ENCODE data around the gene ELF2.
"Not testable (repeated sequence)": the region's sequence is repeated elsewhere in the genome, so short reads cannot be mapped to it uniquely, and the experiment has no call there.

Gene ELF2

GRCh38 chr4:139082750-139083606, 94.0 kb downstream of the ELF2 start:
- Mint-ChIP-seq H3K4me1 (peaks cover 26% of the 10 kb centered on the region), H3K4me3 (peak overlapping the region; percentile 100), H3K9me3 (no peaks in the 10 kb centered on the region), H3K36me3 (ENCODE audit: insufficient read depth) (peaks cover 25% of the 10 kb centered on the region), H3K27me3 (no peaks in the 10 kb centered on the region), H3K27ac (ENCODE audit: low read depth) (peak overlapping the region; percentile 99)
- ATAC-seq (replicated peaks; ENCODE audit: extremely low read depth, poor library complexity, severe bottlenecking) = peak; percentile 80
- DNase-seq (ENCODE audit: low spot score in 2 of 2) = peak; percentile 80 to 91

GRCh38 chr4:139078926-139079325, 98.1 kb downstream of the ELF2 start:
- Mint-ChIP-seq H3K9me3 (no peaks in the 10 kb centered on the region), H3K36me3 (ENCODE audit: insufficient read depth) (peaks cover 25% of the 10 kb centered on the region), H3K4me1 (peaks cover 34% of the 10 kb centered on the region), H3K4me3 (no peak overlapping the region), H3K27me3 (no peaks in the 10 kb centered on the region), H3K27ac (ENCODE audit: low read depth) (no peak overlapping the region)
- ATAC-seq (replicated peaks; ENCODE audit: extremely low read depth, poor library complexity, severe bottlenecking) (no peak), DNase-seq (ENCODE audit: low spot score in 2 of 2) (no peak)

GRCh38 chr4:139077567-139078355, 99.3 kb downstream of the ELF2 start:
- Mint-ChIP-seq H3K4me3 (no peak overlapping the region), H3K9me3 (no peaks in the 10 kb centered on the region), H3K27ac (ENCODE audit: low read depth) (no peak overlapping the region), H3K4me1 (peaks cover 33% of the 10 kb centered on the region), H3K27me3 (no peaks in the 10 kb centered on the region), H3K36me3 (ENCODE audit: insufficient read depth) (peaks cover 19% of the 10 kb centered on the region)
- ATAC-seq (replicated peaks; ENCODE audit: extremely low read depth, poor library complexity, severe bottlenecking) (no peak), DNase-seq (ENCODE audit: low spot score in 2 of 2) (no peak)

- H3K4me3 Mint-ChIP-seq = no peak overlapping the region
- peaks cover 21% of the 10 kb centered on the region for H3K4me1 Mint-ChIP-seq
- ATAC-seq (replicated peaks; ENCODE audit: extremely low read depth, poor library complexity, severe bottlenecking) = no peak
- no peak for DNase-seq (ENCODE audit: low spot score in 2 of 2)
- no peaks in the 10 kb centered on the region for H3K9me3 Mint-ChIP-seq
- no peaks in the 10 kb centered on the region for H3K27me3 Mint-ChIP-seq
- H3K27ac Mint-ChIP-seq (ENCODE audit: low read depth) = no peak overlapping the region
- peaks cover 27% of the 10 kb centered on the region for H3K36me3 Mint-ChIP-seq (ENCODE audit: insufficient read depth)
These were observed 100.8 kb downstream of the ELF2 start for GRCh38 chr4:139076016-139076744.

DNA sequence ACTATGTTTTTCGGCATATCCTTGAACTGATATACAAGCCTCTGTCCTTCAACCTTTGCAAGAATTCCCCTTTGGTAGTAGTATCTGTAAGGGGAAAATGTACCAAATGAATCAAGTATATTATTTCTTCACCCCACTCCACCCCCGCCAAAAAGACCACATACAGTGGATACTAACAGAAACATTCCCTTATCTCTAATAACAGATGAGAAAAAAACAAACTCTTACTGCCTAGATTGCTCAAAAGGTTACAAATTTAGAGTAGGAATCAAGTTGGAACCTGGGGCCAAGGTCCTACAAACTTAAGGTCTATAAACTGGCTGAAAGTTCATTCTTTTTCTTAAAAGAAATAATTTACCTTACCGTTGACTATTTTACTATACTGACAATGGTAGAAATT, 116.4 kb downstream of the ELF2 start:
- H3K27me3 Mint-ChIP-seq = no peaks in the 10 kb centered on the region
- peaks cover 15% of the 10 kb centered on the region for H3K4me1 Mint-ChIP-seq
- H3K27ac Mint-ChIP-seq (ENCODE audit: low read depth) = no peak overlapping the region
- H3K4me3 Mint-ChIP-seq = no peak overlapping the region
- ATAC-seq (replicated peaks; ENCODE audit: extremely low read depth, poor library complexity, severe bottlenecking) (no peak), DNase-seq (ENCODE audit: low spot score in 2 of 2) (no peak)
- peaks cover 62% of the 10 kb centered on the region for H3K36me3 Mint-ChIP-seq (ENCODE audit: insufficient read depth)
- H3K9me3 Mint-ChIP-seq = no peaks in the 10 kb centered on the region

GRCh38 chr4:139059026-139059425, 118.0 kb downstream of the ELF2 start:
- not testable (repeated sequence) for ATAC-seq (replicated peaks; ENCODE audit: extremely low read depth, poor library complexity, severe bottlenecking); DNase-seq (ENCODE audit: low spot score in 2 of 2); H3K27ac Mint-ChIP-seq (ENCODE audit: low read depth); H3K27me3 Mint-ChIP-seq; H3K9me3 Mint-ChIP-seq; H3K4me3 Mint-ChIP-seq
- peaks cover 57% of the 10 kb centered on the region for H3K36me3 Mint-ChIP-seq (ENCODE audit: insufficient read depth)
- peaks cover 27% of the 10 kb centered on the region for H3K4me1 Mint-ChIP-seq

DNA sequence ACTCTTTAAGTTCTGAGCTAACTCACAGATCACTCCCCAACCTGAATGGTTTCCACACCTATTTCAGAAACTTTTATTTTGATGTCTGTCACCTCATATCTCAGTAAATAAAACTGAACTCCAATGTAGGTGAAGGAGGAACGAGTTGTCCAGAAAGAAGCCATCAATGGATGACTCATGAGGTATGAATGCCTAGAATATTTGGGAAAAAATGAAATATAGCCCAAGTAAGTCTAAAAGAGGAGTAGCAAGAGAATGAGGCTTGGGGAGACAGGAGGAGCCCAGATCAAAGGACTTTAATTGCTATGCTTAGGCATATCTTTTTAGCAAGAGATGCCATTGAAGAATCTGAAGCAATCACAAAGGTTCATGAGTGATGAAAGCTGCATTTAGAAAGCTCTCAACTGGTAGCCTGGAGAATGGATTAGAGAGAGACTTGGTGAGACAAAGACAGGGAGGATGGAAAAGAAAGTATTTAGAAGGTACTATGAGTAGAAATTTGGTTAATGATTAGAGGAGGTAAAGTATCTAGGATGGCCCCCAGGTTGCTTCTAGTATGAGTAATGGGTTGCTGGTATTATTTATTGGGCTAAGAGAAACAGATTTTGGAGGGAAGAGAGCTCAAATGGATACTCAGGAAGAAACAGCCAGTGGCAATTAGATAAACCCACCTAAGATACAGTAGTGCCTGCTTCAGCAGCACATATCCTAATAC, 122.1 kb downstream of the ELF2 start:
- ATAC-seq (replicated peaks; ENCODE audit: extremely low read depth, poor library complexity, severe bottlenecking) = no peak

DNA sequence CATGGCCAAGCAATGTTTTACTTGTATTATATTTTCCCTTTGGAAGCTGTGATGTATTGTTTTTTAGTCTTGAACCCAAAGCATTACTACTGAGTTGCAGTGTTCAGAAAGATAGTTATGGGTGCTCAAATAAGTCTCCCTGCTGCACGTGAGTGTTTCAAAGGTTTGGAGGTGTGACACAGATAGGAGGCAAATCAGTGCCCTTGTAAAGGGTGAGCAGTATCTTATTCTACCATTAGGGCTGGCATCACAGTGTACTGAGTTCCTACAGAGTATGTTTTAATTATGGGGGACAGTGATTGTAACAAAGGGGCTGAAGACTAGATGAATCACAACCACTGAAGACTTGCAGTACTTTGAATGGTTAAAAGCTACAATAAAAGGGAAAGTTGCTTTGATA, 123.1 kb downstream of the ELF2 start:
- Mint-ChIP-seq H3K27ac (ENCODE audit: low read depth) (peak overlapping the region; percentile 63), H3K27me3 (no peaks in the 10 kb centered on the region), H3K36me3 (ENCODE audit: insufficient read depth) (peaks cover 37% of the 10 kb centered on the region), H3K4me1 (peaks cover 28% of the 10 kb centered on the region), H3K4me3 (no peak overlapping the region), H3K9me3 (no peaks in the 10 kb centered on the region)
- no peak for DNase-seq (ENCODE audit: low spot score in 2 of 2)
- ATAC-seq (replicated peaks; ENCODE audit: extremely low read depth, poor library complexity, severe bottlenecking) = no peak

More for the DNA sequence above, 122.1 kb downstream of the ELF2 start:
- Mint-ChIP-seq H3K4me3 (no peak overlapping the region), H3K9me3 (no peaks in the 10 kb centered on the region), H3K27ac (ENCODE audit: low read depth) (peak overlapping the region; percentile 10), H3K27me3 (no peaks in the 10 kb centered on the region), H3K4me1 (peaks cover 28% of the 10 kb centered on the region), H3K36me3 (ENCODE audit: insufficient read depth) (peaks cover 41% of the 10 kb centered on the region)
- DNase-seq (ENCODE audit: low spot score in 2 of 2) = no peak

GRCh38 chr4:139050446-139050845, 126.6 kb downstream of the ELF2 start:
- H3K27me3 Mint-ChIP-seq = no peaks in the 10 kb centered on the region
- ATAC-seq (replicated peaks; ENCODE audit: extremely low read depth, poor library complexity, severe bottlenecking) (no peak), DNase-seq (ENCODE audit: low spot score in 2 of 2) (no peak)
- H3K4me3 Mint-ChIP-seq = no peak overlapping the region
- H3K27ac Mint-ChIP-seq (ENCODE audit: low read depth) = no peak overlapping the region
- peaks cover 21% of the 10 kb centered on the region for H3K4me1 Mint-ChIP-seq
- peaks cover 45% of the 10 kb centered on the region for H3K36me3 Mint-ChIP-seq (ENCODE audit: insufficient read depth)
- H3K9me3 Mint-ChIP-seq = no peaks in the 10 kb centered on the region

- no peak overlapping the region for H3K4me3 Mint-ChIP-seq
- peaks cover 11% of the 10 kb centered on the region for H3K4me1 Mint-ChIP-seq
- no peak for DNase-seq (ENCODE audit: low spot score in 2 of 2)
- no peaks in the 10 kb centered on the region for H3K9me3 Mint-ChIP-seq
- no peak for ATAC-seq (replicated peaks; ENCODE audit: extremely low read depth, poor library complexity, severe bottlenecking)
- peaks cover 45% of the 10 kb centered on the region for H3K36me3 Mint-ChIP-seq (ENCODE audit: insufficient read depth)
- no peaks in the 10 kb centered on the region for H3K27me3 Mint-ChIP-seq
- H3K27ac Mint-ChIP-seq (ENCODE audit: low read depth) = peak overlapping the region; percentile 27
These were observed 129.0 kb downstream of the ELF2 start for GRCh38 chr4:139048026-139048425.

DNA sequence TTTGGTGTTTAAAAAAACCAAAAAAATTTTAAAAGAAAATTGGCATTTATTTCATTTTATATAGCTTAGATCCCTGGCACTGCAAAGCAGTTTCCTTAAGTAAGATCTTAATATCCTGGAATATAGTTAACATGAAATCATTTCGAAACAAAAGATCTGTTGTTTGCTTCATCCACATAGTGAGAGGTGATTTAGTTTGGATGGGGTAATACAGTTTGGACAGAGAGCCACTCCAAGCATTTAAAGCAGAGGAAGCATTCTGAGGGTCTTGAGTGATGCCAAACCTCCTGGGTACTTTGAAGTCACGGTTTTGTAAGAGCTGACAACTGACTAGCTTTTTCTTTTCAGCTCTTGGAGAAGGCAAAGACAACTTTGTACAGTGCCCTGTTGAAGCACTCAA, 132.7 kb downstream of the ELF2 start:
- Mint-ChIP-seq H3K9me3 (no peaks in the 10 kb centered on the region), H3K27ac (ENCODE audit: low read depth) (no peak overlapping the region), H3K4me1 (peaks cover 12% of the 10 kb centered on the region), H3K36me3 (ENCODE audit: insufficient read depth) (peaks cover 41% of the 10 kb centered on the region), H3K4me3 (no peak overlapping the region), H3K27me3 (no peaks in the 10 kb centered on the region)
- DNase-seq (ENCODE audit: low spot score in 2 of 2) = no peak
- no peak for ATAC-seq (replicated peaks; ENCODE audit: extremely low read depth, poor library complexity, severe bottlenecking)

- DNase-seq (ENCODE audit: low spot score in 2 of 2) (no peak), ATAC-seq (replicated peaks; ENCODE audit: extremely low read depth, poor library complexity, severe bottlenecking) (no peak)
- H3K4me1 Mint-ChIP-seq = peaks cover 6% of the 10 kb centered on the region
- H3K4me3 Mint-ChIP-seq = no peak overlapping the region
- no peaks in the 10 kb centered on the region for H3K9me3 Mint-ChIP-seq
- H3K27ac Mint-ChIP-seq (ENCODE audit: low read depth) = no peak overlapping the region
- peaks cover 33% of the 10 kb centered on the region for H3K36me3 Mint-ChIP-seq (ENCODE audit: insufficient read depth)
- no peaks in the 10 kb centered on the region for H3K27me3 Mint-ChIP-seq
These were observed 134.0 kb downstream of the ELF2 start for GRCh38 chr4:139042981-139043460.

Measured in central memory CD8-positive, alpha-beta T cell (primary cell).